Stimulated activated CD4-positive, alpha-beta T cell treated with anti-CD3 and anti-CD28 coated beads, TNF-alpha, amount 100 ng/mL, for 48 hours (primary cell): ENCODE results near the gene NBDY.

ENCODE experiments used
- DNase-seq, 3 donors: peaks; one replicate each; pipeline ENCODE4 v3.0.0-alpha.2; 2020; ENCODE audit warnings: low read depth in 3 of 3

Gene NBDY

GRCh38 chrX:56785442-56785841, 56.4 kb downstream of the NBDY start:
- DNase-seq = no peak

GRCh38 chrX:56786889-56787733, 58.1 kb downstream of the NBDY start:
- no peak for DNase-seq

- DNase-seq = no peak
Measured at GRCh38 chrX:56787734-56788152, 58.7 kb downstream of the NBDY start.

- DNase-seq = no peak
Measured at GRCh38 chrX:56788229-56788628, 59.2 kb downstream of the NBDY start.

- DNase-seq = peak in 1 of 3 donors; percentile 67
Measured at GRCh38 chrX:56788717-56789122, 59.7 kb downstream of the NBDY start.

GRCh38 chrX:56789518-56790070, 60.6 kb downstream of the NBDY start:
- DNase-seq = no peak

GRCh38 chrX:56790778-56791177, 61.7 kb downstream of the NBDY start:
- DNase-seq = no peak

GRCh38 chrX:56791456-56791855, 62.4 kb downstream of the NBDY start:
- no peak for DNase-seq

- no peak for DNase-seq
Measured at GRCh38 chrX:56792270-56793111, 63.4 kb downstream of the NBDY start.

- DNase-seq = no peak
Measured at GRCh38 chrX:56793112-56793430, 64.0 kb downstream of the NBDY start.

GRCh38 chrX:56793521-56794320, 64.7 kb downstream of the NBDY start:
- DNase-seq = no peak

- DNase-seq = no peak
Measured at GRCh38 chrX:56794404-56795230, 65.6 kb downstream of the NBDY start.

- DNase-seq = no peak
Measured at GRCh38 chrX:56795309-56795868, 66.3 kb downstream of the NBDY start.

- DNase-seq = no peak
Measured at GRCh38 chrX:56796641-56797395, 67.8 kb downstream of the NBDY start.

- DNase-seq = no peak
Measured at GRCh38 chrX:56797574-56798338, 68.7 kb downstream of the NBDY start.

- no peak for DNase-seq
Measured at GRCh38 chrX:56798339-56798711, 69.3 kb downstream of the NBDY start.

GRCh38 chrX:56798866-56799758, 70.1 kb downstream of the NBDY start:
- no peak for DNase-seq

- no peak for DNase-seq
Measured at GRCh38 chrX:56800307-56800706, 71.3 kb downstream of the NBDY start.
